C4-2B (cell line): ENCODE measurements around the gene HOXA13.

Source experiments
- H3K27ac ChIP-seq: fragments of 450-650 bp; 2 replicates; pipeline ENCODE4 v1.5.1; 2017
- ZFX ChIP-seq: fragments of 450-650 bp; IDR thresholded peaks from 2 replicates; pipeline ENCODE4 v1.6.1; 2017
- TF ChIP-seq, protein P1 (sequence below): fragments of 450-650 bp; conservative IDR thresholded peaks from 2 replicates; pipeline ENCODE4 v1.5.1; 2017; ENCODE audit warnings: mild to moderate bottlenecking

The HOXA13 gene

GRCh38 chr7:27148031-27148755 is 51.7 kb downstream of the HOXA13 start:
- H3K27ac ChIP-seq: peak overlapping the region; percentile 47
- no peak for TF ChIP-seq ZFX
- TF ChIP-seq, protein P1, sequence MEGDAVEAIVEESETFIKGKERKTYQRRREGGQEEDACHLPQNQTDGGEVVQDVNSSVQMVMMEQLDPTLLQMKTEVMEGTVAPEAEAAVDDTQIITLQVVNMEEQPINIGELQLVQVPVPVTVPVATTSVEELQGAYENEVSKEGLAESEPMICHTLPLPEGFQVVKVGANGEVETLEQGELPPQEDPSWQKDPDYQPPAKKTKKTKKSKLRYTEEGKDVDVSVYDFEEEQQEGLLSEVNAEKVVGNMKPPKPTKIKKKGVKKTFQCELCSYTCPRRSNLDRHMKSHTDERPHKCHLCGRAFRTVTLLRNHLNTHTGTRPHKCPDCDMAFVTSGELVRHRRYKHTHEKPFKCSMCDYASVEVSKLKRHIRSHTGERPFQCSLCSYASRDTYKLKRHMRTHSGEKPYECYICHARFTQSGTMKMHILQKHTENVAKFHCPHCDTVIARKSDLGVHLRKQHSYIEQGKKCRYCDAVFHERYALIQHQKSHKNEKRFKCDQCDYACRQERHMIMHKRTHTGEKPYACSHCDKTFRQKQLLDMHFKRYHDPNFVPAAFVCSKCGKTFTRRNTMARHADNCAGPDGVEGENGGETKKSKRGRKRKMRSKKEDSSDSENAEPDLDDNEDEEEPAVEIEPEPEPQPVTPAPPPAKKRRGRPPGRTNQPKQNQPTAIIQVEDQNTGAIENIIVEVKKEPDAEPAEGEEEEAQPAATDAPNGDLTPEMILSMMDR: no peak

GRCh38 chr7:27147199-27148030 is 52.5 kb downstream of the HOXA13 start, which contains the start of gene HOXA6:
HOXA6 (minus strand) TSS chr7:27147774; CDS start chr7:27147749, 25 bp downstream.
- TF ChIP-seq, protein P1: no peak
- no peak for TF ChIP-seq ZFX
- H3K27ac ChIP-seq: peak within 1 kb of the TSS; percentile 47

- H3K27ac ChIP-seq: no peak overlapping the region
- TF ChIP-seq, protein P1: no peak
- no peak for TF ChIP-seq ZFX
Observed at GRCh38 chr7:27146491-27147198, 53.2 kb downstream of the HOXA13 start.

DNA sequence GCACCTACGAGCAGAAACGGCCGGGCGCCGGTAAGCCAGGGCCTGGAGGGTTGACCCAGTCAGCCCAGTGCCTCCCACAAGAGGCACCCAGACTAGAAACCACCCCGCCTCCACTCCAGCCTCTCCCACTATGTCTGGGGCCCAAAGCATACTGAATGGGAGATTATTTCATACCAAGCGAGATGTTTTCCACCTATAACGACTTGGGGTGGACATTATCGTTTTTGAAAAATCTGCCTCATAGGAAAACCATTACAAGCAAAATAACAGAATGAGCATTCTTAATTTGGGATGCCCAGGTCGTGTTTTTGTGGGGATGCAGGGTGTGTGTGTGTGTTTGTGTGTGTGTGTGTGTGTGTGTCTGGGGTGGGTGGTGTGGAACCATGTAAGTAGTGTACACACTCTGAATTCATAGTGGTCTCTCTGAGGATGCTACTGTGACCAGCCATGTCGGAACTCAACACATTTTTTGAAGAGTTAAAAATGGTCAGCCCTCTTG is 53.9 kb downstream of the HOXA13 start:
- no peak overlapping the region for H3K27ac ChIP-seq
- TF ChIP-seq, protein P1: no peak
- TF ChIP-seq ZFX: no peak

DNA sequence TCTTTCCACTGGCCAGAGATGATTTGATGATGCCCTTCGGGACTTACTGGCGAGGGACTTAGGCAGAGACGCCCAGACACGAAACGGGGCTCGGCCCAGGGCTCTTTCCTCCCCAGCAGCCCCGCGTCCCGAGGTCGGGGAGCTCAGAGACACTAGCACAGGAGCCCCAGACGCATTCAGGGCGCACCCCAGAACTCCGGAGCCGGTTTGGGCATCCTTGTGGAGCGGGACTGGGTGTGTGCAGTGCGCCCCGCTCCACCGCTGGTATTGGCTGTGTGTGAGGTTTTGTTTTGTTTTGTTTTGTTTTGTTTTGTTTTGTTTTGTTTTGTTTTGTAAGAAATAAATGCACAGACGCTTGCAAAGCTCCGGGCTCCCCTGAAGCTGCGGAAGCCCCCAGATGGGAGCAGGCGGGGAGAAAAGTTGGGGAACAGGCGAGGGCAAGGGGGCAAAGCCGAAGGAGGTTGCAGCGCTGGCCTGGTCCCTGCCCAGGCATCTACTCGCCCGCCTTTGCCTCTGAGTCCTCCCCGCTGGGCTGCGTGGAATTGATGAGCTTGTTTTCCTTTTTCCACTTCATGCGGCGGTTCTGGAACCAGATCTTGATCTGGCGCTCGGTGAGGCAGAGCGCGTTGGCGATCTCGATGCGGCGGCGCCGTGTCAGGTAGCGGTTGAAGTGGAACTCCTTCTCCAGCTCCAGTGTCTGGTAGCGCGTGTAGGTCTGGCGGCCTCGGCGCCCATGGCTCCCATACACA is 54.6 kb downstream of the HOXA13 start:
- TF ChIP-seq, protein P1: no peak
- no peak for TF ChIP-seq ZFX
- no peak overlapping the region for H3K27ac ChIP-seq

DNA sequence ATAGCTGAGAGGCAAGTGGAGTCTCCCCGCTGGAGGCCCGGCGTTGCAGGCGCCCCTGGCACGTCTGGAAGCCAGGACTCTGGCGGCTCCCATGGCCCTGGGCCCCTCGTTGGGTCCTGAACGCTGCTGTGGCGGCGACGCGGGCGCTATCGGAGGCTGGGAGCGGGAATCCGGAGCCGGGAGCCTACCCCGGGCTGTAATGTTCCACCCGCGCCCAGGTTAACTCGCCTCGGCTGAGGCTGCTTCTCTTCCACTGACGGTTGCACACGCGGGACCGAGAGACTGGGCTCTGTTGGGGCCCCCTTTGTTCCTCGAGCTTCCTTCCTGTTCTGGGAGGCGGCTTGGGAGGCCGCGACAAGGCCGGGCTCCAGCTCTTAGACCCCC is 55.1 kb downstream of the HOXA13 start:
- TF ChIP-seq, protein P1: no peak
- no peak for TF ChIP-seq ZFX
- H3K27ac ChIP-seq: no peak overlapping the region
